CD4-positive, alpha-beta T cell (primary cell): ENCODE measurements around the gene RAMP2. TPM values are rescaled to one million over a fixed set of nuclear protein-coding genes. Genes with fewer than 3 reads are reported as not detected.
"Not testable (repeated sequence)": the region's sequence is repeated elsewhere in the genome, so short reads cannot be mapped to it uniquely, and the experiment has no call there.

Experiments used
- ATAC-seq: fragments of 200-7000 bp; cut with Tn5 transposase; one replicate; pipeline ENCODE4 v1.10.0; 2022; ENCODE audit warnings: mild to moderate bottlenecking; ENCODE audit not compliant: poor library complexity
- CTCF ChIA-PET: fragments of 350-600 bp; sonication (Branson Sonifier 250); formaldehyde crosslinking; loops from one replicate; lab custom pipeline; 2021; ENCODE audit warnings: antibody characterized with exemption, inconsistent platforms; lab: Charles Lee
- POLR2A ChIA-PET: fragments of 350-600 bp; sonication (Branson Sonifier 250); formaldehyde crosslinking; loops from one replicate; lab custom pipeline; 2021; ENCODE audit warnings: antibody characterized with exemption, inconsistent platforms; lab: Charles Lee
- DNase-seq, 14 experiments: peaks; one replicate each; pipeline ENCODE4 v3.0.0-alpha.2; 2013 to 2020; ENCODE audit warnings: mixed read lengths in 2 of 14
- H3K27ac ChIP-seq, 2 donors: one replicate each; pipeline versions ENCODE4 v1.5.1 to v1.7.0; 2013; ENCODE audit warnings: low read length in 2 of 2, low read depth in 1 of 2, mild to moderate bottlenecking in 1 of 2
- H3K27me3 ChIP-seq, 2 experiments: 1 replicate in 1 of 2; 2 replicates in 1 of 2; pipeline versions ENCODE4 v1.6.1 to v1.7.0; 2013; ENCODE audit warnings: low read length in 2 of 2, control low read depth in 1 of 2, mild to moderate bottlenecking in 1 of 2, moderate library complexity in 1 of 2; ENCODE audit not compliant: insufficient read depth in 2 of 2, control insufficient read depth in 1 of 2
- H3K36me3 ChIP-seq: one replicate; pipeline ENCODE4 v1.6.1; 2013; ENCODE audit warnings: low read length, control low read depth; ENCODE audit not compliant: insufficient read depth
- H3K4me1 ChIP-seq: one replicate; pipeline ENCODE4 v1.6.1; 2013; ENCODE audit warnings: low read length, control low read depth; ENCODE audit not compliant: insufficient read depth
- H3K4me3 ChIP-seq: one replicate; pipeline ENCODE4 v1.5.1; 2013; ENCODE audit warnings: mild to moderate bottlenecking, low read length, moderate library complexity
- H3K9me3 ChIP-seq, 2 experiments: 1 replicate in 1 of 2; 2 replicates in 1 of 2; pipeline versions ENCODE4 v1.6.1 to v1.7.0; 2013; ENCODE audit warnings: low read length in 2 of 2, mild to moderate bottlenecking in 2 of 2, control low read depth in 1 of 2, moderate library complexity in 1 of 2; ENCODE audit not compliant: control insufficient read depth in 1 of 2, insufficient read depth in 1 of 2
- H3K27ac Mint-ChIP-seq: one replicate; pipeline ENCODE4 v1.8.0; 2020; ENCODE audit warnings: mixed read lengths
- H3K27me3 Mint-ChIP-seq: one replicate; pipeline ENCODE4 v1.8.0; 2021; ENCODE audit warnings: mixed read lengths
- H3K36me3 Mint-ChIP-seq: one replicate; pipeline ENCODE4 v1.8.0; 2021; ENCODE audit warnings: low read depth, mixed read lengths
- H3K4me1 Mint-ChIP-seq: one replicate; pipeline ENCODE4 v1.8.0; 2021; ENCODE audit warnings: low read depth, mixed read lengths
- H3K4me3 Mint-ChIP-seq: one replicate; pipeline ENCODE4 v1.8.0; 2020; ENCODE audit warnings: mild to moderate bottlenecking, mixed read lengths
- H3K9me3 Mint-ChIP-seq: one replicate; pipeline ENCODE4 v1.8.0; 2020; ENCODE audit warnings: mixed read lengths
- intact Hi-C, 2 experiments: fragments of 100-400 bp; cut with DNase I in 1 of 2; cut with micrococcal nuclease in 1 of 2; formaldehyde crosslinking; loops; one replicate each; pipeline versions ENCODE4 v1.15.1 to v1.9.0; 2023 to 2025; cut with DNase I, micrococcal nuclease
- total RNA-seq, 174 experiments: library from RNA in 2 of 174; stranded (reverse) in 2 of 174; gene quantifications; one replicate each; pipeline ENCODE4 v1.2.3 and lab custom pipeline; 2021 to 2026
- TF ChIP-seq, protein P1 (sequence below): fragments of 200-600 bp; IDR thresholded peaks from one replicate; pipeline ENCODE4 v1.8.0; 2022; ENCODE audit warnings: antibody characterized with exemption, mild to moderate bottlenecking

RAMP2 gene
- total RNA-seq, 2 experiments from 2014 or later = not detected

GRCh38 chr17:42761638-42762037, 611 bp downstream of the RAMP2 start:
- Histone ChIP-seq H3K36me3 (no peaks in the 10 kb centered on the region), H3K4me1 (peaks cover 15% of the 10 kb centered on the region), H3K9me3 (peaks cover 0 to 11% of the 10 kb centered on the region in 2 experiments), H3K27me3 (peaks cover 47 to 49% of the 10 kb centered on the region in 2 experiments), H3K27ac (no peak overlapping the region), H3K4me3 (peak overlapping the region; percentile 10)
- no peak for ATAC-seq
- H3K27ac Mint-ChIP-seq = no peak overlapping the region
- H3K9me3 Mint-ChIP-seq = no peaks in the 10 kb centered on the region
- DNase-seq = no peak
- peaks cover 74% of the 10 kb centered on the region for H3K27me3 Mint-ChIP-seq
- ChIA-PET POLR2A (interaction anchor here (0.7 to 1.4 kb wide), 4 partner anchors 11 to 451 kb away, joined by 3 to 4 read pairs (median 4); partner anchors contain the start of genes VPS25 and WNK4), CTCF (no interaction called here)
- intact Hi-C loops = no loop called here
- no peaks in the 10 kb centered on the region for H3K36me3 Mint-ChIP-seq
- peak overlapping the region; percentile 27 for H3K4me3 Mint-ChIP-seq
- H3K4me1 Mint-ChIP-seq = peaks cover 9% of the 10 kb centered on the region
- TF ChIP-seq, protein P1, sequence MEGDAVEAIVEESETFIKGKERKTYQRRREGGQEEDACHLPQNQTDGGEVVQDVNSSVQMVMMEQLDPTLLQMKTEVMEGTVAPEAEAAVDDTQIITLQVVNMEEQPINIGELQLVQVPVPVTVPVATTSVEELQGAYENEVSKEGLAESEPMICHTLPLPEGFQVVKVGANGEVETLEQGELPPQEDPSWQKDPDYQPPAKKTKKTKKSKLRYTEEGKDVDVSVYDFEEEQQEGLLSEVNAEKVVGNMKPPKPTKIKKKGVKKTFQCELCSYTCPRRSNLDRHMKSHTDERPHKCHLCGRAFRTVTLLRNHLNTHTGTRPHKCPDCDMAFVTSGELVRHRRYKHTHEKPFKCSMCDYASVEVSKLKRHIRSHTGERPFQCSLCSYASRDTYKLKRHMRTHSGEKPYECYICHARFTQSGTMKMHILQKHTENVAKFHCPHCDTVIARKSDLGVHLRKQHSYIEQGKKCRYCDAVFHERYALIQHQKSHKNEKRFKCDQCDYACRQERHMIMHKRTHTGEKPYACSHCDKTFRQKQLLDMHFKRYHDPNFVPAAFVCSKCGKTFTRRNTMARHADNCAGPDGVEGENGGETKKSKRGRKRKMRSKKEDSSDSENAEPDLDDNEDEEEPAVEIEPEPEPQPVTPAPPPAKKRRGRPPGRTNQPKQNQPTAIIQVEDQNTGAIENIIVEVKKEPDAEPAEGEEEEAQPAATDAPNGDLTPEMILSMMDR = no peak

DNA sequence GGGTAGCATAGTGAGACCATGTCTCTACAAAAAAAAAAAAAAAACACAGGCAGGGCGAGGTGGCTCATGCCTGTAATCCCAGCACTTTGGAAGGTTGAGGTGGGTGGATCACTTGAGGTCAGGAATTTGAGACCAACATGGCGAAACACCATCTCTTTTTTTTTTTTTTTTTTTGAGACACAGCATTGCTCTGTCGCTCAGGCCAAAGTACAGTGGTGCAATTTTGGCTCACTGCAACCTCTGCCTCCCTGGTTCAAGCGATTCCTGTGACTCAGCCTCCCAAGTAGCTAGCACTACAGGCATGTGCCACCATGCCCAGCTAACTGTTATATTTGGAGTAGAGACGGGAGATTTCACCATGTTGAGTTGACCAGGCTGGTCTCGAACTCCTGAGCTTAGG, 5.1 kb downstream of the RAMP2 start:
- Histone ChIP-seq H3K4me1 (peaks cover 8% of the 10 kb centered on the region), H3K27ac (no peak overlapping the region), H3K27me3 (peaks cover 27 to 30% of the 10 kb centered on the region in 2 experiments), H3K36me3 (no peaks in the 10 kb centered on the region), H3K4me3 (no peak overlapping the region), H3K9me3 (peaks cover 0 to 6% of the 10 kb centered on the region in 2 experiments)
- H3K36me3 Mint-ChIP-seq = no peaks in the 10 kb centered on the region
- CTCF ChIA-PET = no interaction called here
- ATAC-seq (no peak), DNase-seq (no peak)
- H3K4me1 Mint-ChIP-seq = peaks cover 5% of the 10 kb centered on the region
- no peak overlapping the region for H3K4me3 Mint-ChIP-seq
- POLR2A ChIA-PET = no interaction called here
- TF ChIP-seq, protein P1 = no peak
- intact Hi-C loops = no loop called here
- H3K27ac Mint-ChIP-seq = no peak overlapping the region
- no peaks in the 10 kb centered on the region for H3K9me3 Mint-ChIP-seq
- peaks cover 52% of the 10 kb centered on the region for H3K27me3 Mint-ChIP-seq

DNA sequence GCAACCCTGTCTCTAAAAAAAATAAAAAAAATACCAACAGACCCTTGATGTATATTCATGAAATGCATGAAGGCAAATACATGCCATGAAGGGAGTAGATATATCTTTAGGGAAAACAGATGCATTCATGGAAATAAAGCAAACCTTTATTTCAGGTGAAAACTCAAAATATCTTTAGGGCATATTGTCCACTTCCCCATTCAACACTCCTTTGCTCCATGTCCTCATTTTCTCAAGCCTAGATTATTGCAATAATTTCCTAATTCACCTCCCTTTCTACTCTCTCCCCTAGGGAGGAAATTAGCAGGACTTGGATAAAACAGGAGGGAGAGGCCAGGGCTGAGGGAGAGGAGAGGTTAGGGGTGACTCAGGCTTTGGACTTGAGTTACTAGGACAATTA, 6.5 kb downstream of the RAMP2 start:
- Mint-ChIP-seq H3K27me3 (peaks cover 42% of the 10 kb centered on the region), H3K4me3 (no peak overlapping the region), H3K9me3 (no peaks in the 10 kb centered on the region), H3K27ac (no peak overlapping the region), H3K36me3 (peaks cover 6% of the 10 kb centered on the region), H3K4me1 (peaks cover 8% of the 10 kb centered on the region)
- Histone ChIP-seq H3K27me3 (peaks cover 13 to 17% of the 10 kb centered on the region in 2 experiments), H3K9me3 (no peaks in the 10 kb centered on the region), H3K36me3 (no peaks in the 10 kb centered on the region), H3K4me1 (peaks cover 3% of the 10 kb centered on the region), H3K4me3 (no peak overlapping the region), H3K27ac (no peak overlapping the region)
- TF ChIP-seq, protein P1 = no peak
- CTCF ChIA-PET = no interaction called here
- ATAC-seq (no peak), DNase-seq (no peak)
- POLR2A ChIA-PET = no interaction called here
- intact Hi-C loops = no loop called here

DNA sequence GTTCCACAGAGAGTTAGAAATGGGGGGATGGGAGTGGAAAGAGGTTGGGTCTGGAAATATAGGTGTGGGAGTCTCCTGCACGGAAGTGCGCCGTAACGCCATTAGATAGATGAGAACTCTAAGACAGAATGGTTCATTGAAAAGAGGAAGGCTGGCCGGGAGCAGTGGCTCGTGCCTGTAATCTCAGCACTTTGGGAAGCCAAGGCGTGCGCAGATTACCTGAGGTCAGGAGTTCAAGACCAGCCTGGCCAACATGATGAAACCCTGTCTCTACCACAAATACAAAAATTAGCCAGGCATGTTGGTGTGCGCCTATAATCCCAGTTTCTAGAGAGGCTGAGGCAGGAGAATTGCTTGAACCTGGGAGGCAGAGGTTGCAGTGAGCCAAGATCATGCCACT, 7.0 kb downstream of the RAMP2 start:
- H3K4me3 ChIP-seq, H3K4me1 ChIP-seq, H3K36me3 ChIP-seq, CTCF ChIA-PET, ATAC-seq, H3K4me3 Mint-ChIP-seq, H3K4me1 Mint-ChIP-seq, DNase-seq, POLR2A ChIA-PET, H3K9me3 ChIP-seq, H3K27ac Mint-ChIP-seq, H3K9me3 Mint-ChIP-seq, intact Hi-C loops, H3K27ac ChIP-seq, H3K36me3 Mint-ChIP-seq: not testable (repeated sequence)
- H3K27me3 ChIP-seq = peaks cover 8 to 12% of the 10 kb centered on the region in 2 experiments
- peaks cover 37% of the 10 kb centered on the region for H3K27me3 Mint-ChIP-seq

GRCh38 chr17:42769964-42770363, 8.9 kb downstream of the RAMP2 start:
- peaks cover 14% of the 10 kb centered on the region for H3K4me1 ChIP-seq
- DNase-seq, intact Hi-C loops, CTCF ChIA-PET, POLR2A ChIA-PET, H3K27ac ChIP-seq, H3K27ac Mint-ChIP-seq, H3K4me3 ChIP-seq, H3K4me3 Mint-ChIP-seq, H3K9me3 Mint-ChIP-seq, ATAC-seq, H3K36me3 ChIP-seq, H3K27me3 ChIP-seq, H3K9me3 ChIP-seq: not testable (repeated sequence)
- Mint-ChIP-seq H3K36me3 (peaks cover 23% of the 10 kb centered on the region), H3K4me1 (peaks cover 27% of the 10 kb centered on the region), H3K27me3 (peaks cover 26% of the 10 kb centered on the region)
